GM21528 (cell line): ENCODE measurements around the gene KIRREL3.

Experiments
- ATAC-seq: cut with Tn5 transposase; IDR thresholded peaks from one replicate; pipeline ENCODE4 v1.9.1; 2021; ENCODE audit warnings: mild to moderate bottlenecking, moderate library complexity; ENCODE audit not compliant: unreplicated experiment, low FRiP score

Gene KIRREL3

DNA sequence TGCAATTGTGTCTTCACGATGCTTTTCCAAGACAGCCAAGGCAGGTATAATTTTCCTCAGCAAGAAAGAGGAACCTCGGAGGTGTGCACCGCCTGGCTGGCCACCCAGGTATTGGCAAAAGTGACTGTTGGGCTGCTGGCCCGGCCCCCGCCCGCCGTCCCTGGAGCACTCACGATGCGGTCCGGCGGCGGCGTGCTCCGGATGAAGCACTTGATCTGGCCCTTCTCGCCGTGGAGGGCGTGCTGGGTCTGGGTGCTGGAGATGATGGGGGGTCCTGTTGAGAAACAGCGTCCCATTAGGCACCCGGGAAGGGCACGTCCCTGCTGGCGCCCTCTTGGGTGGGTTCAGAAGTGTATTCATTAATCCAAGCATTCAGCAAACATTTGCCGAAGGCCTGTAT, 560.3 kb downstream of the KIRREL3 start:
- no peak for ATAC-seq

DNA sequence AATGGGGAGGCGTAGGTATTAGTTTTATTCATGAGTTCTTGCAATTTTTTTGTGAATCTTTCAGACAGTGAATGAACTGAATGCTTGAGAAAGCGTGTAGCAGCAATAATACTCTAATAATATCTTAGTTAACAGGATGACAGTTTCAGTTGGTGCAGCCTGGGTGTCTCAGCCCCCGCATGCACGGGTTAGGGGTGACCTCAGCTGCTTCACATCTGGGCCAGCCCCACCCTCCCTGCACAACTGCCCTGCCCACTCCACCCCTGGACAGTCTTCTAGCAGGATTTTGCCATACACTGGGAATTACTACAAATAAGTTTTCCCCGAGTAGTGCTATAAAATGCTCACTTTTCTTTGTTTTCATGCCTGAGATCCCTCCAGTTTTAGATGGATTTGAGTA, 561.9 kb downstream of the KIRREL3 start:
- ATAC-seq, result no peak

DNA sequence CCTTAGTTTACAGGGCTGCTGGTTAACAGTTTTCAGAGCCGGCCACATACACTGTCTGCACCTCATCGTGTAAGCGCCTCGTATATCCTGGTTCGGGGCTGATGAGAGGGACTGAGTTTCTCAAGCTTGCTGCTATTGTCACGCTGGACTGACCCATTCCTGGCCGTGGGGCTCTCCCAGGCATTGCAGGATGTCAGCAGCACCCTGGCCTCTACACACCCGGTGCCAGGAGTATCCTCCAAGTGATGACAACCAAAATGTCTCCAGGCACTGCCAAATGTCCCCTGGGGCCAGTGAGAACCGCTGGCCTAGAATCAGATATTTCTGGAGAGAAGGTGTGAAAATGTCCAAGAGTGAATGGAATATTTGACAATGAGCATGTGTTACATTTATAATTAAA, 562.3 kb downstream of the KIRREL3 start:
- no peak for ATAC-seq

DNA sequence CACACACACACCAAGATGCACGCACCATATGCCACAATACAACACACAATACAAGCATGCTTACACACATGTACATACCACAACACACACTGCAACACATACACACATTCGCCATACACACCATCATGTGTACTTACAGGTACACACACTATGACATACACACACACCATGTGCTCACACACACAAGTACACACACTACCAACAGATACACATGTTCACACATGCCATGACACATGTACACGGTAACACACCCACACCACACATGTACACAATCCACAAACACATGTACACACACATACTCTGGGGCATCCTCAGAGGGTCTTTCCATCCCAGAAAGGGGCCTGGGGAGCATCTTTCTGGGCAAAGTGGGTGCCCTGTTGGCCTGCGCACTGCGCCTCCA, 562.8 kb downstream of the KIRREL3 start:
- no peak for ATAC-seq

DNA sequence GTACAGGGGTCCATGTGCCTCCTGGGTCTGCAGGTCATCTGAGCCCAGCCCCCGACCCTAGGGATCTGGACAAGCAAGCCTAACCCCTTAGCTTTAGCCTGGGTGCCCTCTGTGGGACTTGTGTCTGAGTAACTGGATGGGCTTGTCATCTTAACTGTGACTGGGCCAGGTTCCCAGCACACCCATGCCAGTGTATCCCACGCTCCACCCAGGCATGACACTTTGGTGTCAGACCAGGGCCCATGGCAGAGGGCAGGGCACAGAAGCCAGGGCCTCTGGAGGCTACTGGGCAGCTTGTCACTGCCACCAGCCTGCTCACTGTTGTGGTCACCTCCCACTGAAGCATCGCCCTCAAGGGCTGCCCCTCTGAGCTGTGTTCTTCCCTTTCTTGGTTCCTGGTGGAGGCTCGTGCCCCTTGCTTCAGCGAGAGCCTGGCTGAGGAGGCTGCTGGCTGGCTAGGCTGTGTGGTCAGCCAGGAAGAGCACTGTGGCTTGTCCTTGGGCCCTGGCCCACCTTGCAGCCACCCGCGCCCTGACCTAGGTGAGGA, 564.3 kb downstream of the KIRREL3 start:
- ATAC-seq, result no peak

DNA sequence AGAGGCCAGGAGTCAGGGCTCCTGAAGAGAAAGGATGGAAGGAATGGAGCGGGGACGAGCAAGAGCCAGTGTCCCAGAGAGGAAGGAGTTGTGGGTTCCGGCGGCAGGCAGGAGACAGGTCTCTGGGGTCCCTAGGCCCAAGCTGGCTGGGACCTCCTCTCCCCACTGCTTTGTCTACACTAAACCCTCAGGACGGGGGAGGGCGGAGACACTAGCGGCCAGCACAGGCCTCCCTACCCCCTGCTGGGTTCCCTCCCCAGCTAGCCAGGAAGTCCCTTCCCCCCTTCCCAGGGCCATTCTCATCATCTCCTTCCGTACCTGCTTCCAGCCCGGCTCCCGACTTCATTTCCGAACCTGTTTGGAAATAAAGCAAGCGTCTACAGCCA, 565.6 kb downstream of the KIRREL3 start:
- no peak for ATAC-seq

DNA sequence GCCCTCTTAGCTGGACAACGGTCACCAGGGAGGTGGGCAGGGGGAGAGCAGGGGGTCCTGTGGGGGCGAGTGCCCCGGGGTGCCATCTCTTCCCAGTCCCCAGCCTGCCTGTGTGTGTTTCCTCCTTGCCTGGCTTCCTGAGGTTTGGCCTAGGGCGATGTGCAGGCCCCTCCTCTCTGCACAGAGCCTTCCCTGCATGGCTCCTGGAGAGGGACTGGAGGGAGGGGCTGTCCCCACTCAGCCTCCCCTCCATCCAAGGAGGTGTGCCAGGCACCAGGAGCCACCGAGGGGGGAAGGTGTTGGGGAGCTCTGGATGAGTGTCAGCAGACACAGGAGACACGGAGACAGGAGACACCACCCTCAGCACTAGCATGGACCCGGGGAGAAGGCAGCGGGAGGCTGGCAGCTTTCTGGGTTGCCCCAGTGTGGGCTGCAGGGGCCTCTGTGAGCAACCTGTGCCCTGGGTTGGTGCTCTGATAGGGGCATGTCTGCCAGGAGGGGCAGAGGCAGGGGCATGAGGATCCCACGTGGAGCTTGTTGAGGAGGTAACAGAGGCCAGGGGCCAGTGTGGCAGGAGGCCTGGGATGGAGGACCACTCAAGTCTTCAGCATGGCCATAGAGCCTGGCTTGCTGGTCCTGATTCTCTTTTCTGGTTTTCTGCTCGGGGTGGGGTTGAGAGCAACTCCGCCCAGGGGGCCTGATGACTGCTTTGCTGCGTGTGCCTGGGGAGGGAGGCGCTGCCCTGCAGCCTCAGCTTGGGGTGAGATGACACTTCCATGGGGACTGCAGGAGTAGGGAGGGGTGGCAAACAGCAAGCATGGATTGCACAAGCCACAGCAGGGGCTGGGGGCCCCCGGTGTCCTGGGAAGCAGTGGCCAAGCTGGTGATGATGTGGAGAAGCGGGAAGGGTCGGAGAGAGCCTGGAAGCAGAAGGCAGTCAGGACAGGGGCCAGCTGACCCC, 566.3 kb downstream of the KIRREL3 start:
- ATAC-seq, result no peak

DNA sequence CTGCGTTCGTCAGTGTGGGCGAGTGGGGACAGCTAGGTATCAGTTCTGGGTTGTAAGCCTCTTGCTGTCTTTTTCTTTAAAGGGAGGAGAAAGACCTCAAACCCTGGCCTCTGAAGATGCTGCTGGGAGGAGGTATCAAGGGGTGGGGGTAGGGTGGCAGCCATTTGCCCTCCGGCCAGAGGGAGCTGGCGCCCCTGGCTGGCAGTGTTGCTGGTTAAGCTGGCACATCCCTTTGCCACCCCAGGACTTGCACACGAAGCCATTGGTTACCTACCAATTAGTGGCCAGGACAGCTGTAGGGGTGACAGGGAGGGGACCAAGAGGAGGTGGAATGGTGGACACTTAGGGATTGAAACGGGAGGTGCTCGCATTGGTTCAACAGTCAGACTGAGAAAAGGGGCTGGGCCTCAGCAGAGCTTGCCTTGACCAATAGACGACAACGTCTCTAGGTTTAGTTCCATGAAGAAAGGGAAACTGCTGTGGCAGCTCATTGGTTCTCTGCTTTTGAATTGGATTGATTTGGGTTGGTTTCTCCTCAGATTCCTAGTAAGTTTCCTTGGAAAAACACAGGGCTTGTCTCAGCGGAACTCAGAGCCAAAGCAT, 567.2 kb downstream of the KIRREL3 start:
- no peak for ATAC-seq

DNA sequence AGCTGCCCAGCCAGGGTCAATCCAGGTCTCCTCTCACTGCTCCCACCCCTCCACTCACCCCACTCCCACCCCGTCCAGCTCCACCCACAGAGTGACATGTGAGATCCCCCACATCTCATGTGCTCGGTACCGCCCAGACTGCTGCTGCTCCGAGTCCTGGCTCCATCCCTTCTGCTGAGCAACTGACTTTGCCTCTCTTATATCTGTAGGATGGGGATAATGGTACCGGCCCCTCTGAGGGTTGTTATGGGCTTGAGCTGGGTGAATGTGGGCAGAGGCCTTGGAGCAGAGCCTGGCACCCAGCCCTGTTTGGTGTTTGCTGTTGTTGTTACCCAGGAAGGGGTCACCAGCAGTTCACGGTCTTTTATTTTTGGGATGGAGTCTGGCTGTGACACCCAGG, 568.0 kb downstream of the KIRREL3 start:
- ATAC-seq, result no peak

DNA sequence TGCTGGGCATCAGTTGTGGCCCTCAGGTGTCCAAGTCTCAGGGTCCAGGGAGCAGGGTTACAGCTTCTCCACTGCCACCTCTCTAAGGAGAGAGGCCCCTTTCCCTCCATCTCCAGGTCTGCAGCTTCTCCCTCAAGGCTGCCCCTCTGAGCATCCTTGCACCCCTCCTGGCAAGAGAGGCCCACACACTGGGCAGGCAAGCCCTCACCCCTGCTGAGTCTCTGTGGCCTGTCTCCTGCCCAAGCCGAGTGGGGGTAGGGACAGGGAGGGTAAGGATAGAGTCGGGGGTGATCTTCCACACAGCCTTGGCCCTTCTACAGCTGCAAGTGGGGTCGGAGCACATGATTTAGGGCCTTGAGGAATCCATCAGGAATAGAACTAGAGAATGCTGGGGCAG, 568.5 kb downstream of the KIRREL3 start:
- ATAC-seq, result no peak

DNA sequence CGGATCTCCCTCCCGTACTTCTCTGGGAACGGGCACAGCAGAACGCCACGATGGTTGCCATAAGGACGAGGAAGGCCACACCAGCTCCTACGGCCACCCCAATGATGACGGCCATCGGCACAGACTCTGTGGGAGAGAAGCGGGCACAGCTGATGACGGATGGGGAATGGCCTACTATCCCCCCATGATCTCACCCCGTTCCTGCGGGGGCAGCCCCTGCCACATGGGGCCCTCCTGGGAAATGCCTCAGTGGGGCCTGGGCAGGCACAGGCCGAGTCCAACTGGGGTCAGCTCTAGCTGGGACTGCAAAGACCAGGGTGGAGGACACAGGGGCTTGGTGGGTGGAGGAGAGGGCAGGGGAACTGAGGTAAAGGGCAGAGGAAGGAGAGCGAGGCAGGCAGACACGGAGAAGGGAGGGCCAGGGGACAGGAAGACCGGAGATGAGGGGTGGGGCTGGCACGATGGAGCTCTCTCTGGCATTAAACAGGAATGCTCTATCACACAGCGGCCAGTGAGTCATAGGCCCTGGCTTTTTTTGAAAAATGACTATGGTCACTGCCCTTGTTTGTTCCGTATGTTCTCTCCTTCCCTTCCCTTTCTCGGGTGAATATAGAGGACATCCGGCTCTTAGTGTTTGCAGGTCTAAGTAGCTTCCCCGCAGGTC, 569.0 kb downstream of the KIRREL3 start:
- no peak for ATAC-seq

DNA sequence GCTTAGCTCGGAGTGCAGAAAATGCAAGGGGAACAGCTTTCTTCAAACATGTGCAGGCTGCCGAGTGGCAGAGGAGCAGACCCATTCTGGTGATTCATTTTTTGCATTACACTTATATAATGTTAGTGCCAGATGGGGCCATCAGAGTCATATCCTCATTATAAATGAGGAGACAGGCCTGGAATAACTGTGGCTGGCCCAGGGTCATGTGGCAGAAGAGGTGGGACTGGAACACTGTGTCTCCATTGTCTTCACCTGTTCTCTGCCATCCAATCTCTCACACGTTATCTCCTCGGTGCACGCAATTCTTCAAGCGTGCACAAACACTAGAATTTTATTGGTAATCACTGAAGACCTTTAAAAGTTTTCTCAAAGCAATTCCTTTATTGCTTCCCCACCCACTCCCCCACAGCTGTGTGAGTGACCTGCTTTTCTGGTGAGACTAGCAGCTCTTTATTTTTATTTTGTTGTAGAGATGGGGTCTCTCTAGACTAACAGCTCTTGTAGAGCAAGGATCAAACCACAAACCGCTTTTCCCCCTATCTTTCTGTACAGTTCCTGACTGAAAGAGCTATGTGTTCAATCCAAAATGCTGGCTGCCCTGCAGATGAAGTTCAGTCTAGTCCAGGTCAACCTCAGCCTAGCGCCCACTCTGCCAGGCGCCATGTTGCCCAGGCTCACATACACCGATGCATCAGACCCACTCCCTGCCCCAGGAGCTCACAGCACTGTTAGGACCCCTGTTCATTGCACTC, 569.8 kb downstream of the KIRREL3 start:
- ATAC-seq, result no peak

DNA sequence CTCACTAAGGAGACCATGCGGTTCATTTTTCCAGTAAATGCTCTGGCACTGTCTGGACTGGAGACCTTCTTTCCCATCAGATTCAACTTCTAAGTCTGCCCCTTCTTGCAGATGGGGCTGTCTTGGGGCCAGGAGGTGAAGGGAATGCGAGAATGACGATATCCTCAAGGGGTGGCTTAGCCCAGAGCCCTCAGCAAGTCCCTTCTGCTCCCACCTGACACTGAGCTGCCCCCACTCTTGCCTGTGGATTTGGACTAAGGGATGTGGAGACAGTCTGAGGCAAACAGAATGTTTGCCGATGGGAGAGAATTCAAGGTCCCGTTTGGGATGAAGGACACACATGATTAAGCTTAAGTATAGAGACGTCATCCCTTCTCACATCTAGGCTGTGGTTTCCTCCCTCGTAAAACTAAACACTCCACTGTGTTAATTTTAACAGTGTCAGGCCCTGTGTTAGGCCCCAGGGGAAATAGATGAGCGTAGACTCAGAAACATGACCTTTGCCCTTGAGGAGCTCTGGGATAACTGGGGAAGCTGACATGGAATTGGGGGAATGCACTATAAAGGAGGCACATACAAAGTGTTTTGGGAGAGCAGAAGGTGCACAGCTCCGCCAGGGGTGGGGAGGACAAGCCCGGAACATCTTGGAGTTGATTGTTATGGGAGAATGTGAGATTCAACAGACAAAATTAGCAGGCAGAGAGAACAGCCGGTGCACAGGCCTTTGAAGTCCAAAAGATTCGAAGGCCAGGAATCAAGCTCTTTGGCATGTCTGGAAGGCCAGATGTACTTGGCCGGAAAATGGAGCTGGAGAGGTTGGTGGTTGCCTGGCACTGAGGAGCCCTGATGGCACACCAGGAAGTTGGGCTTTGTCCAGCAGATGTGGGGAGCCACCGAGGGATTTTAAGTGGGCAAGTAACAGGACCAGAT, 573.5 kb downstream of the KIRREL3 start:
- ATAC-seq, result peak; percentile 63

DNA sequence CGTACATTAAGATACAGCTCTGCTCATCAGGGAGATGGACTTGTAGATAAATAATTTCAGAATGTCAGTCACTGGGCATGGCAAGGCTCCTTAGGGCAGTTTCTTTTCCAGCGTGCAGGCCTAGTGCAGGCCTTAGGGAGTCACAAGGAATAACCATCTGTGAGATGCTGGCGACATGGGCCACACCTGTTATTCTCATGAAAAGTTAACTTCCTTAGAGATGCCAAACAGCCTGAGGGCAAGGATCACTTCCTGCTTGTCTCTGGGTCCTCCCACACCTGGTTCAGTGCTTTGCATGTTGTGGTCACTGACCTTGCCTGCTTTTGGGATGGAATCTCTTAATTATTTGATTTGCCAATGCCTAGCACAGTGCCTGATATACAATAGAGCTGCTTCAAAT, 574.5 kb downstream of the KIRREL3 start:
- ATAC-seq, result no peak

DNA sequence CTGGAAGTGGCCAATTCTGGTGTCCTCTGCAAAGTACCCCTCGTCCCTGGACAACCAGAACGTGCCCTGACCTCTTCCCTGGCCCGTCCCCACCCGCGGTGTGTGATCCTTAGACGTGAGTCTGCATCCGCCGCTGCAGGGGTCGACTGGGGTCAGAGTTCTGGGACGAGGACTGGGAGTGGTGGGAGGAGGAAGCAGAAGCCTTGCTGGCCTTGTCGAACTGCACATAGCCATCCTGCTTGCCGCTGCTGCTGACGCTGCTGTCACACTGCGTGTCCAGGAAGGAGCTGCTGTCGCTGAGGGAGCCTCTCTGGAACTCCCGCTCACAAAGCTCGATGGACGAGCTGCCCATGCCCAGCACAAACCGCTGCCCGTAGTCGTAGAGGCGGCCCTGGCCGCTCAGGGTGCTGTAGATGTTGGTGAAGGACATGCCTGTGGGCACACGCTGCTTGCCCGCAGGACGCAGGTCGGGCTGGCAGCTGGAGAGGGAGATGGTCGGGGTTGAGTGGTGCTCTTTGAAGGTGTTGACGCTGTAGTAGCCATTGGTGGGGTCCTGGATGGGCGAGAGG, 576.0 kb downstream of the KIRREL3 start:
- ATAC-seq, result no peak

DNA sequence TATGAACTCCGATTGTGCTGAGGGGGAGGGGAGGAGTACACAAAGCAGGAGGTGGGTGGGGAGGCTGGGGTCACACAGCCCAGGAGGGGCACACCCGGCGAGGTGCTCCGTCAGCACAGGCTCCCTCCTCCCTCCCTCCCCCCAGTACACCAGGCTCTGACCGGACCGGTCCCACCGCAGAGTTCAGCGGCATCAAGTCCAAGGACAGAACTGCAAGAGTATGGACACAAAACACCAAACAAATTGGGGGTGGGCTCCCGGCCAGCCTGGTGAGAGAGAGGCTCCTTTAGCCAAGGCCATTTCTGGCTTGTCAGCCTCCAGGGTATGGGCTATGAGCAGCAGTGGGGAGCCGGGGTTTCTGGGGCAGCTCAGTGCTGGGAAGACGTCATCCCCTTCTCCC, 576.8 kb downstream of the KIRREL3 start:
- ATAC-seq, result no peak

DNA sequence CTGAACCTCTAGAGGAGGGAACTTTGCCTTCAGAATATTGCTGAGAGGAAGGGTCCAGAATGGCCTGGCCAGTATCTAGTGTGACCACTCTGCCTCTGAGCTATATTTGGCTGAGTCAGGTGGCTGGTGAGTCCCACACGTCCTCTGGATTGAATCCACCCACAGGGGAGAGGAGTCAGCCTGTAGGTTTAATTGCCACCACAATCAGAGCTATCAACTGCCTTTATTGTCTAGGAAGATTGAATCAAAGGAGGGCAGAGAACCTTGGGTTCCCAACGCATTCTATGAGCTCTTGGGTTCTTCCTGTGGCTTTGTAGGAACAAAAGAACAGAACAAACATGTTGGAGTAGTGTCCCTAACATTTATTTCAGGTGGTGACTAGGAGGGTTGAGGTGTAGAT, 577.4 kb downstream of the KIRREL3 start:
- ATAC-seq, result no peak

DNA sequence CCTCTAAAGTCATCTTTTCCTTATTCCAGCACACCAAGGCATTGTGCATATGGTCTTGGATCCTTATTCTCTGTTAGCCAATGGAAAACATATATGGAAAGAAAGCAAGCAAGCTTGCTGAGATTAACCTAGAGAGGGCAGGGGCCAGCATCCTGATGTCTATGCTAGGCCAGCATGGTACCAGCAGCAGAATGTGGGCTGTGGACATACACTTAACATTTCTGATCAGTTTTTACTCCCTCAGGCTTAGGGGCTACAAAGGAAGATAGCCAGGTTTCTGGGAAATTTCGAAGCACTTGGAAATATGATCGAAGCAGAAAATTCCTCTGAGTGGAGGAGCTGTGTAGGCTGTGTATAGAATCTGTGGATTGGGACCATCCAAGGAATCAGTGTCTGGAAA, 578.1 kb downstream of the KIRREL3 start:
- ATAC-seq, result no peak

DNA sequence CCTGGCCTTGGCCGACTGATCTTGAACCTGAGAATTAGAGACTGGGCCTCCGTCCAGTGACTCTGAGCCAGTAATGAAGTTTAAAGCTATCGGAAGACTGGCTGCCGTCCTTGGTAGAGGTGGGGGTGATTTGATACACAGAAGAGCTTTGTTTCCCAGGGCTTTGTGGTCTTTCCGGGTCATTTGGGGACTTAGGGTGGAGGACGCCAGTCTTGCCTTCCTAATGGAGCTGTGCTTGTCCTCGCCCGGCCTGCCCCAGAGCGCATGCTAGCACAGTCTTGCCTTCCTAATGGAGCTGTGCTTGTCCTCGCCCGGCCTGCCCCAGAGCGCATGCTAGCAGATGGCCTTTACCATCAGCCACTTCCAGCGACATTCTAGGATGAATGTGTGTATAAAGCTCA, 579.3 kb downstream of the KIRREL3 start:
- no peak for ATAC-seq
